Measurements from ENCODE around the gene BCKDK.

BCKDK gene

DNA sequence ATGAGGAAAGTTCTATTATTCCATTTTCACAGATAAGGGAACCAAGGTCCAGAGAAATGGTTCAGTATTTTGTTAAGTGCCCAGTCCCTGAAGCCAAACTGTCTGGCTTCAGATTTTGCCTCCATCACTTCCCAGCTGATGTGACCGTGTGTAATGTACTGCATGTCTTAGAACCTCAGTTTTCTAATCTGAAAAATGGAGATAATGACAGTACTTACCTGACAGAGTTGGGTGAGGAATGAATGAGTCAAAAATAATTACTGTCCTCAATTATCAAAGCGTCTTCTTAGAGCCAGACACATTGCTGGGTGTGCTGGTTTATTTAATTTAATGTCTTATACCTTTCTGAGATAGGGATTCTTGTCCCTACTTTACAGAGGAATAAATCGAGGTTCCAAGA, 40.8 kb upstream of the BCKDK start:
- TF ChIP-seq CTCF (IDR thresholded peaks at IDR 0.05; ENCODE audit: low read depth, low read length, missing control alignments): no peak
- DNase-seq (ENCODE audit: low read depth): no peak
- H3K4me3 ChIP-seq (ENCODE audit: low read depth, low read length): no peak overlapping the region

DNA sequence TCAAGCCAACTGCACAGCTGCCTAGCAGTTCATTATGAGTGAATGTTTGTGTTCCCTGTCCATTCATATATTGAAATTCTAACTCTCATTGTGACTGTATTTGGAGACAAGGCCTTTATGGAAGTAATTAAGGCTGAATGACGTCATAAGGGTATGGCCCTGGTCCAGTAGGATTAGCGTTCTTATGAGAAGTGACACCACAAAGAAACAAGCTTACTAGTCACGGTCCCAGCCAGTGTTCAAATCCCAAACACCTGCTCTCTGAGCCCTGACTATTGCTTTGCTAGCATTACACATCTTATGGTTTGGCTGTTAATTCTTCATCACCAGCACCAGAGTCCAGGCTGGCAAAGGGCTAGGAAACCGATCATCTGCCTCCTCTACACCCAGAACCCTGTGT, 36.3 kb upstream of the BCKDK start:
- peak overlapping the region; percentile 97 for H3K4me3 ChIP-seq (ENCODE audit: low read depth, low read length)
- DNase-seq (ENCODE audit: low read depth): peak; percentile 10
- TF ChIP-seq CTCF (IDR thresholded peaks at IDR 0.05; ENCODE audit: low read depth, low read length, missing control alignments): no peak

GRCh38 chr16:31072540-31073141, 35.5 kb upstream of the BCKDK start:
- peak; percentile 12 for DNase-seq (ENCODE audit: low read depth)
- TF ChIP-seq CTCF (IDR thresholded peaks at IDR 0.05; ENCODE audit: low read depth, low read length, missing control alignments): no peak
- H3K4me3 ChIP-seq (ENCODE audit: low read depth, low read length): peak overlapping the region; percentile 97

DNA sequence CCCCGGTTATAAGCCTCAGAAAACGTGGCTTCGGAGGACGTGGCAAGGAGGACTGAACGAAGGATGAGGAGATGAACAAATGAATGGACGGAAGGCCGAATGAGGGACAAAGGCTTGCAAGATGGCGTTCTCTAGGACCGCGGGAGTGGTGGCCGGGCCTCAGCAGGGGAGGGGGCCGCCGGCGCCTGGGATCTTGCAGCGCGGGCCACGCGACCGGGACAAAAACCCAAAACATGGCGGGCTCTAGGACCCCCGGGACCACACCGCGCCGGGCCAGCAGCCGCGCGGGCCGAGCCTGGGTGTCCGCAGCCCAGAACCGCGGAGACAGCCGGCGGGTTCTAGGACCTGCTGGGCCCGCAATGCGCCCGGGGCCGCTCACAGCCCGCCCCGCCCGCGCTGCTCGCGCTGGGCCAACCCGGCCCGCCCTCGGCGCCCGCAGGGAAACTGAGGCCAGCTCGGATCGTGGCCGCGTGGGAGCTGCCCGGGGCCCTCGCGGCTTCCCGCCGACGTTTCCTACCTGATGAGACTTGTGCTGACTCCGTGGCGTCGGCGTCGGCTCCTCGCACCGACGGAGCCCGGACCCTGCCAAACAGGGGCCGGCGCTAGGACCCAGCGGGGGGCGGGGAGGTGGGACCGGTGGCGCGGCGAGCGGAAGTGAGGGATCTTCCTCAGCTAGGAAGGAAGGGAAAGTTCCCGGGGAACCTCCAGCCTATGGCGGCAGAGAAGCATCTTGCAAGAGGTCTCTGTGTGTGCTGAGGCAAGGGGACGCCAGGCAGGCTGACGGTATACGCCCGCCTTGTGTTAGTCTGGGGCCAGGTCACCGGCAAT, 34.8 kb upstream of the BCKDK start:
- H3K4me3 ChIP-seq (ENCODE audit: low read depth, low read length): peak overlapping the region; percentile 97
- no peak for TF ChIP-seq CTCF (IDR thresholded peaks at IDR 0.05; ENCODE audit: low read depth, low read length, missing control alignments)
- peak; percentile 51 for DNase-seq (ENCODE audit: low read depth)

GRCh38 chr16:31073970-31074813, 34.0 kb upstream of the BCKDK start, which contains the start of the genes ZNF646 and ZNF668:
Gene ZNF646, plus strand, starts transcription at chr16:31074422. Its CDS starts 1,903 bp downstream, at chr16:31076325.
Gene ZNF668, minus strand, starts transcription at chr16:31074240. Its CDS starts 9,781 bp downstream, at chr16:31064459.
- no peak for TF ChIP-seq CTCF (IDR thresholded peaks at IDR 0.05; ENCODE audit: low read depth, low read length, missing control alignments)

GRCh38 chr16:31074814-31075183, 33.4 kb upstream of the BCKDK start:
- no peak for DNase-seq (ENCODE audit: low read depth)
- H3K4me3 ChIP-seq (ENCODE audit: low read depth, low read length): peak overlapping the region; percentile 97
- no peak for TF ChIP-seq CTCF (IDR thresholded peaks at IDR 0.05; ENCODE audit: low read depth, low read length, missing control alignments)

More at GRCh38 chr16:31073970-31074813, 34.0 kb upstream of the BCKDK start, which contains the start of the genes ZNF646 and ZNF668:
- H3K4me3 ChIP-seq (ENCODE audit: low read depth, low read length): peak within 1 kb of the TSS; percentile 97
- DNase-seq (ENCODE audit: low read depth): peak; percentile 99

Data from GM12864 (cell line).